GM12891 (cell line): ENCODE measurements around the gene TBL1X.

ENCODE experiments used
- PAX5 ChIP-seq: IDR thresholded peaks from 2 replicates; pipeline ENCODE4 v1.6.1; 2011; ENCODE audit warnings: low read length, moderate library complexity, mild to moderate bottlenecking; ENCODE audit not compliant: insufficient read depth, severe bottlenecking
- POLR2A ChIP-seq: IDR thresholded peaks from 2 replicates; pipeline ENCODE4 v1.6.1; 2011; ENCODE audit warnings: low read depth, low read length, control low read depth
- POLR2AphosphoS5 ChIP-seq: IDR thresholded peaks from 2 replicates; pipeline ENCODE4 v1.6.1; 2011; ENCODE audit warnings: low read depth, low read length, control low read depth
- SPI1 ChIP-seq: IDR thresholded peaks from 2 replicates; pipeline ENCODE4 v1.6.1; 2011; ENCODE audit warnings: low read depth, low read length, control low read depth
- TAF1 ChIP-seq: IDR thresholded peaks from 2 replicates; pipeline ENCODE4 v1.6.1; 2011; ENCODE audit warnings: low read depth, low read length, control low read depth

GRCh38 chrX:9476810-9477575, 12.1 kb downstream of the TBL1X start:
- TF ChIP-seq TAF1 (no peak), POLR2A (no peak), POLR2AphosphoS5 (no peak), SPI1 (no peak), PAX5 (no peak)
